Measurements from ENCODE around the gene CDK18.
"Not testable (repeated sequence)": the region's sequence is repeated elsewhere in the genome, so short reads cannot be mapped to it uniquely, and the experiment has no call there.

Gene CDK18

DNA sequence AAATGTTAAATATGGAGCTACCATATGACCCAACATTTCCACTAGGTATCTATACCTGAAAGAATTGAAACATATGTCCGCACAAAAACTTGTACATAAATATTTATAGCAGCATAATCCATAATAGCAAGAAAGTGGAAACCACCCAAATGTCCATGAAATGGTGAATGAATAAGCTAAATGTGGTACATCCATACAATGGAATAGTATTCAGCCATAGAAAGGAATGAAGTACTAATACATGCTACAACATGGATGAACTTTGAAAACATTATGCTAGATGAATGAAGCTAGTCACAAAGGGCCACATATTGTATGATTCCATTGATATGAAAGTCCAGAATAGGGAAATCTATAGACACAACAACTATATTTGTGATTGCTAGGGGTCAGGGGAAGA lies 28.6 kb upstream of the CDK18 start:
- Histone ChIP-seq H3K9me3 (ENCODE audit: insufficient read depth, low read length) (peaks cover 18% of the 10 kb centered on the region), H3K4me1 (ENCODE audit: insufficient read depth, insufficient read length) (peaks cover 17% of the 10 kb centered on the region), H3K4me3 (ENCODE audit: insufficient read length, low read depth) (no peak overlapping the region), H3K36me3 (ENCODE audit: insufficient read depth, insufficient read length, low read length) (no peaks in the 10 kb centered on the region), H3K27me3 (ENCODE audit: insufficient read depth, insufficient read length) (peaks cover 6% of the 10 kb centered on the region), H3K9ac (ENCODE audit: insufficient read length, low read depth) (no peak overlapping the region)
- DNase-seq (ENCODE audit: low read depth, low spot score) = no peak
- no peak for TF ChIP-seq ZNF274 (IDR thresholded peaks at IDR 0.05; ENCODE audit: low read depth, low read length)

DNA sequence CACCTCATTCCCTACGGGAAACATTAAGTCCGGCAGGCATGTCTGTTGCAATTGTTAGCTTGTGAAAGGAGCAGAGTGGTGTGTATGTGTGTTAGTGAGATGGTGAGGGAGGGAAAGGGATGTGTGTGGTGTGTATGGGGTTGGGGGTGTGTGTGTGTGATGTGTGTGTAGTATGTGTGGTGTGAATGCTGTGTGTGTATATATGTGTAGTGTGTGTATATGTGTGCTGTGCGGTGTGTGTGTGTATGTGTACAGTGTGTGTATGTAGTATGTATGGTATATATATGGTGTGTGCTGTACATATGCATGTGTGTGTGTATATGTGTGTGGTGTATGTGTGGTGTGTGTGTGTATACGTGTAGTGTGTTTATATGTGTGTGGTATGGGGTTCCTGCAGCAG lies 27.8 kb upstream of the CDK18 start:
- no peak for TF ChIP-seq SUZ12 (IDR thresholded peaks at IDR 0.05; ENCODE audit: extremely low read depth, insufficient read depth, insufficient read length)
- TF ChIP-seq YY1 (IDR thresholded peaks at IDR 0.05; ENCODE audit: insufficient read depth, insufficient read length) = no peak
- no peak for TF ChIP-seq ZNF274 (IDR thresholded peaks at IDR 0.05; ENCODE audit: low read depth, low read length)
- DNase-seq (ENCODE audit: low read depth, low spot score) = no peak
- H3K4me1 ChIP-seq (ENCODE audit: insufficient read depth, insufficient read length) = peaks cover 21% of the 10 kb centered on the region
- no peaks in the 10 kb centered on the region for H3K36me3 ChIP-seq (ENCODE audit: insufficient read depth, insufficient read length, low read length)
- peaks cover 6% of the 10 kb centered on the region for H3K27me3 ChIP-seq (ENCODE audit: insufficient read depth, insufficient read length)
- H3K4me3 ChIP-seq (ENCODE audit: insufficient read length, low read depth) = no peak overlapping the region
- H3K9ac ChIP-seq (ENCODE audit: insufficient read length, low read depth) = peak overlapping the region; percentile 7
- peaks cover 18% of the 10 kb centered on the region for H3K9me3 ChIP-seq (ENCODE audit: insufficient read depth, low read length)

DNA sequence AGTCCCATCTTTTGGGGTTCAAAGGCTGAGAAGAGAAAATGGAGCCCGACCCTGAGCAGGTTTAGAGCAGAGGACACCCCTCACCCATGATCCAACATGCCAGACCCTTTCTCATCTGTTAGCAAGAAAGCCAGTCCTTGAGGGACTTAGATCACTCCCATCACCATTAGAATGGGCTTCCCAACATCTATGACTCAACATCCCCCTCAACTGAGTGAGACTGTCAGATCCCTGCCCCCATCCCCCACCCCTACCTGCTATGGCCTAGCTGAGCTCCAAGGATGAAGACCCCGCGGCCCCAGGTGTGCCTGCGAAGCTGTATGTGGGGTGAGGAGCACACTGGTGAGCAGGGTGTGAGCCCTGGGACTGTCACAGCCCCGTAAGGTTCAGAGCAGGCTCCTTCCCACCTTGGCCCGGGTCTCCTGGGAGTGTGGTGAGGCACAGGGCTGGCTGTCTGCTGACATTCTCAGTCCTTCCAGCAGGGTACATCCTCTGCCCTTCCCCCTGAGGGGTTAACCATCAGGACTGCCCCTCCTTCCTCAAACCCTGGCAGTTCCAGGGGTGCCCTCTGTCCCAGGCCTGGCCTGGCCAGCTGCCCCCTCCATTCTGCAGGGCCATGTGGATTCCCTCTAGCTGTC lies 27.2 kb upstream of the CDK18 start:
- Histone ChIP-seq H3K4me3 (ENCODE audit: insufficient read length, low read depth) (no peak overlapping the region), H3K27me3 (ENCODE audit: insufficient read depth, insufficient read length) (peaks cover 6% of the 10 kb centered on the region), H3K9ac (ENCODE audit: insufficient read length, low read depth) (peak overlapping the region; percentile 23), H3K4me1 (ENCODE audit: insufficient read depth, insufficient read length) (peaks cover 21% of the 10 kb centered on the region), H3K36me3 (ENCODE audit: insufficient read depth, insufficient read length, low read length) (no peaks in the 10 kb centered on the region), H3K9me3 (ENCODE audit: insufficient read depth, low read length) (peaks cover 18% of the 10 kb centered on the region)
- TF ChIP-seq YY1 (IDR thresholded peaks at IDR 0.05; ENCODE audit: insufficient read depth, insufficient read length) = no peak
- no peak for TF ChIP-seq ZNF274 (IDR thresholded peaks at IDR 0.05; ENCODE audit: low read depth, low read length)
- DNase-seq (ENCODE audit: low read depth, low spot score) = peak; percentile 66

DNA sequence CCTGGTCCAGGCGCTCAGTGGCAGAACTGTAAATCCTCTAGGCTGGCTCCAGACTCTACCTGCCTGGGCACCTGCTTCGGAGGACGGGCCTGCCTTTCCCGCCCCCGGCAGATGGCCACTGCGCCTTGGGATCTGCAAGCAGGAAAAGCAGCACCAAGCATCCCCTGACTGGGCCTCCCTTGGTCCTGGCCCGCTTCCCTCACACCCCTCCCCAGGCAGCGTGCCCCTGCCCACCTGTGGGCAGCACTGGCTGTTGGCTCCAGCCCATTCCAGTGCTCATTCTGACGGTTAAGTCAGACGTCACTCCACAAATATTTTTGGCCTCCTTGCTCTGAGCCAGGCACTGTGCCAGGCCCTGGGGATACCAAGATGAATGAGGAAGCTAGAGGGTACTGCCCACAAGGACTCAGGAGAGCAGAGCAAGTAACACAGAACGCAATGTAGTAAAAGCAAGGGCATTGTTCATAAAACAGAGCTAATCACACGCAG lies 26.7 kb upstream of the CDK18 start:
- H3K9ac ChIP-seq (ENCODE audit: insufficient read length, low read depth) = peak overlapping the region; percentile 23
- H3K4me3 ChIP-seq (ENCODE audit: insufficient read length, low read depth) = no peak overlapping the region
- H3K27me3 ChIP-seq (ENCODE audit: insufficient read depth, insufficient read length) = peaks cover 3% of the 10 kb centered on the region
- TF ChIP-seq YY1 (IDR thresholded peaks at IDR 0.05; ENCODE audit: insufficient read depth, insufficient read length) (no peak), SUZ12 (IDR thresholded peaks at IDR 0.05; ENCODE audit: extremely low read depth, insufficient read depth, insufficient read length) (no peak), ZNF274 (IDR thresholded peaks at IDR 0.05; ENCODE audit: low read depth, low read length) (no peak)
- no peak for DNase-seq (ENCODE audit: low read depth, low spot score)
- H3K9me3 ChIP-seq (ENCODE audit: insufficient read depth, low read length) = peaks cover 18% of the 10 kb centered on the region
- H3K4me1 ChIP-seq (ENCODE audit: insufficient read depth, insufficient read length) = peaks cover 21% of the 10 kb centered on the region
- no peaks in the 10 kb centered on the region for H3K36me3 ChIP-seq (ENCODE audit: insufficient read depth, insufficient read length, low read length)

DNA sequence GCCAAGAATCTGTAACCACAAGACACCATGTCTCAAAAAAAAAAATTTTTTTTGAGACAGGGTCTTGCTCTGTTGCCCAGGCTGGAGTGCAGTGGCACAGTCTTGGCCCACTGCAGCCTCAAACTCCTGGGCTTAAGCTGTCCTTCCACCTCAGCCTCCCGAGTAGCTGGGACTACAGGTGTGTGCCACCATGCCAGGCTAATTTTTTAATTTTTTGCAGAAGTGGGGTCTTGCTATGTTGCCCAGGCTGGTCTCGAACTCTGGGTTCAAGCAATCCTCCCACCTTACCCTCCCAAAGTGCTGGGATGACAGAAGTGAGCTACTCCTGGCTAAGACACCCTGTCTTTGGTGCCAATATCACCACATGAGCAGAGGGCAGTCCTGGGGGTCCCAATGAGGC lies 25.5 kb upstream of the CDK18 start:
- H3K9ac ChIP-seq (ENCODE audit: insufficient read length, low read depth); H3K4me3 ChIP-seq (ENCODE audit: insufficient read length, low read depth): not testable (repeated sequence)

DNA sequence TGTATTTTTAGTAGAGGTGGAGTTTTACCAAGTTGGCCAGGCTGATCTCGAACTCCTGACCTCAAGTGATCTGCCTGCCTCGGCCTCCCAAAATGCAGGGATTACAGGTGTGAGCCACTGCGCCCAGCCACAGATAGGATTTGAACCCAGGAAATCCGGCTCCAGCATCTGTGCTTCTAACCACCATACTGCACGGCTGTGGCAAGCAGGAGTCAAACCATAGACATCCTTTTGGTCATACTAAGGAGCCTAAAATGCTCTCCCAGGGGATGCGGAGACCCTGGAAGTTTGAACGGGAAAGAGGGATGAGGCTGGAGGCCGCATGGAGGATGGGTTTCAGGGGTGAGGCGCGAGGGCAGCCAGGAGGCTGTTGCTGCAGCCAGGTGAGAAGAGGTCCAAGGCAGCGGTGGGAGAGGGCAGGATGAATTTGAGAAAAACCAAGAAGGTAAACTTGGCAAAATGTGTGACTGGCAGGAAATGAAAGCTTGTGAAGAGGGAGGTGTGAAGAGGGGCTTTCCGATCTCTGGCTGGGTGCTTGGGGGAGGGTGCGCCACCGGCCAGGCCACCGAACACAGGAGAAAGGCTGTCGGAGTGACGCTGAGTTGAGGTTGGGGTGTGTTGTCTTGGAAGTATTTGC lies 24.0 kb upstream of the CDK18 start:
- Histone ChIP-seq H3K4me1 (ENCODE audit: insufficient read depth, insufficient read length) (peaks cover 28% of the 10 kb centered on the region), H3K9ac (ENCODE audit: insufficient read length, low read depth) (no peak overlapping the region), H3K9me3 (ENCODE audit: insufficient read depth, low read length) (peaks cover 7% of the 10 kb centered on the region), H3K36me3 (ENCODE audit: insufficient read depth, insufficient read length, low read length) (no peaks in the 10 kb centered on the region), H3K4me3 (ENCODE audit: insufficient read length, low read depth) (no peak overlapping the region), H3K27me3 (ENCODE audit: insufficient read depth, insufficient read length) (peaks cover 9% of the 10 kb centered on the region)
- DNase-seq (ENCODE audit: low read depth, low spot score) = no peak
- no peak for TF ChIP-seq YY1 (IDR thresholded peaks at IDR 0.05; ENCODE audit: insufficient read depth, insufficient read length)
- no peak for TF ChIP-seq ZNF274 (IDR thresholded peaks at IDR 0.05; ENCODE audit: low read depth, low read length)
- TF ChIP-seq SUZ12 (IDR thresholded peaks at IDR 0.05; ENCODE audit: extremely low read depth, insufficient read depth, insufficient read length) = no peak

More for the DNA sequence above, 25.5 kb upstream of the CDK18 start:
- not testable (repeated sequence) for H3K36me3 ChIP-seq (ENCODE audit: insufficient read depth, insufficient read length, low read length); H3K27me3 ChIP-seq (ENCODE audit: insufficient read depth, insufficient read length); DNase-seq (ENCODE audit: low read depth, low spot score)
- H3K4me1 ChIP-seq (ENCODE audit: insufficient read depth, insufficient read length) = peaks cover 21% of the 10 kb centered on the region
- peaks cover 18% of the 10 kb centered on the region for H3K9me3 ChIP-seq (ENCODE audit: insufficient read depth, low read length)

DNA sequence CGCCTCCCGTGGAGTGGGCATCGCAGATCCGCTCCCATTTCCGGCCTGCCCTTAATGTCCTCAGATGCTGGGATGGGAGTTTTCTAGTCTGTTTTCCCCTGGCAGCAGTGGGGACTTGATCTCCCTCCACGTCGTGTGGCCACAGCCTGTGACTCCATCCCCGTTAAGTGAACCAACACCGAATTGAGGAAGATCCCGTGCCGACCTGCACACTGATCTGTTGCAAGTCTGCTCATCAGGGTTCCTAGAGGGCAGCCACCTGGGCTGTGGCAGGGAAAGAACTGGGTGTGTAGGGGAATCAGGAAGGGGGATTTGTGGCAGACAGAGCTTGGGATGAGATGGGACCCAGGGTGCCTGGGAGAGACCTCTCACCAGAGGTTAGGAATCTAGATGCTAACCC lies 23.3 kb upstream of the CDK18 start:
- TF ChIP-seq YY1 (IDR thresholded peaks at IDR 0.05; ENCODE audit: insufficient read depth, insufficient read length) (no peak), ZNF274 (IDR thresholded peaks at IDR 0.05; ENCODE audit: low read depth, low read length) (no peak), SUZ12 (IDR thresholded peaks at IDR 0.05; ENCODE audit: extremely low read depth, insufficient read depth, insufficient read length) (no peak)
- peak overlapping the region; percentile 13 for H3K9ac ChIP-seq (ENCODE audit: insufficient read length, low read depth)
- H3K4me1 ChIP-seq (ENCODE audit: insufficient read depth, insufficient read length) = peaks cover 28% of the 10 kb centered on the region

More for the DNA sequence above, 23.3 kb upstream of the CDK18 start:
- peaks cover 9% of the 10 kb centered on the region for H3K27me3 ChIP-seq (ENCODE audit: insufficient read depth, insufficient read length)
- no peak for DNase-seq (ENCODE audit: low read depth, low spot score)
- H3K36me3 ChIP-seq (ENCODE audit: insufficient read depth, insufficient read length, low read length) = no peaks in the 10 kb centered on the region
- H3K4me3 ChIP-seq (ENCODE audit: insufficient read length, low read depth) = no peak overlapping the region
- no peaks in the 10 kb centered on the region for H3K9me3 ChIP-seq (ENCODE audit: insufficient read depth, low read length)

Measured in NT2/D1 (cell line).